Activated naive CD4-positive, alpha-beta T cell treated with anti-CD3 and anti-CD28 coated beads for 36 hours (primary cell): ENCODE results near the gene CNTN4. TPM values are rescaled to one million over a fixed set of nuclear protein-coding genes. Genes with fewer than 3 reads are reported as not detected.
A peak's percentile ranks its signal among the peaks of the same experiment; 100 is the strongest.

Experiments
- CTCF ChIA-PET: fragments of 350-600 bp; sonication (Branson Sonifier 250); formaldehyde crosslinking; loops from one replicate; lab custom pipeline; 2021; ENCODE audit warnings: antibody characterized with exemption; lab: Charles Lee
- DNase-seq: peaks from one replicate; pipeline ENCODE4 v3.0.0-alpha.2; 2020
- H3K27ac Mint-ChIP-seq: one replicate; pipeline ENCODE4 v1.8.0; 2021; ENCODE audit warnings: mild to moderate bottlenecking, mixed read lengths
- H3K27me3 Mint-ChIP-seq: one replicate; pipeline ENCODE4 v1.8.0; 2021; ENCODE audit warnings: low read depth, mixed read lengths
- H3K36me3 Mint-ChIP-seq: one replicate; pipeline ENCODE4 v1.8.0; 2021; ENCODE audit warnings: low read depth, mixed read lengths
- H3K4me1 Mint-ChIP-seq: one replicate; pipeline ENCODE4 v1.8.0; 2021; ENCODE audit warnings: low read depth, mixed read lengths
- H3K4me3 Mint-ChIP-seq: one replicate; pipeline ENCODE4 v1.8.0; 2021; ENCODE audit warnings: mild to moderate bottlenecking, moderate library complexity, mixed read lengths
- H3K9me3 Mint-ChIP-seq: one replicate; pipeline ENCODE4 v1.8.0; 2021; ENCODE audit warnings: mixed read lengths
- intact Hi-C: fragments of 100-400 bp; cut with micrococcal nuclease; formaldehyde crosslinking; loops from one replicate; pipeline ENCODE4 v1.15.1; 2023
- total RNA-seq, 2 experiments: library from RNA; stranded (reverse); gene quantifications; one replicate each; pipeline ENCODE4 v1.2.3, GENCODE V29; 2021

Gene CNTN4
- total RNA-seq, 2 experiments from 2014 or later, result not detected

DNA sequence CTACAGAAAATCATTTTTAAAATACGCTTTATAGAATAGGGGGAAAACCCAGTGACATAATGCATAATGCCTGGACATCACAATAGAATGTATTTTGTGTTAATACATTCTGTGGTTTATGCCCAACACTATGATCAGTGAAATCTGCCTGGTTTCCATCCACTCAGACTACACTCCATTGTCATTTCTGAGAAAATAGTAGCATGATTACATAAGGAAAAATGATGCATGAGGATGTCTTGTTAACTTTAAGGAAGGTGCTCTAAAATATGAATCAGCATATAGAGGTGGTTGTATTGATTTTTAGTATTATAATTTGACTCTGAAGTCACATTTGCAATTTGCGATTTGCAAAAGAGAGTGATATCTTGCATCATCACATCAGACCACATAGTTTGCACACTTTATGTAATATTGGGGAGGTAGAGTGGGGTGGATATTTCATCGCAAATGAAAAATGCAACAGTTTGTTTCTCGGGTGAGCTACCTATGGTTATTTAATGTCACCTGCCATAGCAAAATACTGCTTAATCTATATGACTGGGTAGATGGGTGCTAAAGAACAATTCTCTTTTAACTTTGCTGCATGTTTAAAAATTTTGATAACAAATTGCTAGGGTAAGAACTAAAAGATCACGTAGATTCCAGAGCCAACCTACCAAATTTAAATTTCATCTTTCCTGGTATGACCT, 607.6 kb downstream of the CNTN4 start:
- H3K27me3 Mint-ChIP-seq, result peaks cover 4% of the 10 kb centered on the region
- H3K27ac Mint-ChIP-seq, result no peak overlapping the region
- intact Hi-C loops, result no loop called here
- no peaks in the 10 kb centered on the region for H3K36me3 Mint-ChIP-seq
- CTCF ChIA-PET, result no interaction called here
- no peaks in the 10 kb centered on the region for H3K9me3 Mint-ChIP-seq
- H3K4me3 Mint-ChIP-seq, result no peak overlapping the region
- no peak for DNase-seq
- H3K4me1 Mint-ChIP-seq, result no peaks in the 10 kb centered on the region

DNA sequence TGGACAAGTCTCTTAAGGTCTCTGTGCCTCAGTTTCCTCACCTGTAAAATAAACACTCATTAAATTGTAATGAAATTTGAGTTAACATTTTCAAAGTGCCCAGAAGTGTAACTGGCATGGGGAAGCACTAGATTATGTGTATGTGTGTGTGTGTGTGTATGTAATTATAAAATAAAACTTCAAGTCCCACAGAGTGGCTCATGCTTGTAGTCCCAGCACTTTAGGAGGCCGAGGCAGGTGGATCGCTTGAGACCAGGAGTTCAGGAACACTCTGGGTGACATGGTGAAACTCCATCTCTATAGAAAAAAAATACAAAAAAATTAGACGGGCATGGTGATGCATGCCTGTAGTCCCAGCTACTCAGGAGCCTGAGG, 608.2 kb downstream of the CNTN4 start:
- Mint-ChIP-seq H3K9me3 (no peaks in the 10 kb centered on the region), H3K36me3 (no peaks in the 10 kb centered on the region), H3K27ac (no peak overlapping the region), H3K27me3 (peaks cover 4% of the 10 kb centered on the region), H3K4me3 (no peak overlapping the region), H3K4me1 (no peaks in the 10 kb centered on the region)
- intact Hi-C loops, result no loop called here
- CTCF ChIA-PET, result no interaction called here
- no peak for DNase-seq

DNA sequence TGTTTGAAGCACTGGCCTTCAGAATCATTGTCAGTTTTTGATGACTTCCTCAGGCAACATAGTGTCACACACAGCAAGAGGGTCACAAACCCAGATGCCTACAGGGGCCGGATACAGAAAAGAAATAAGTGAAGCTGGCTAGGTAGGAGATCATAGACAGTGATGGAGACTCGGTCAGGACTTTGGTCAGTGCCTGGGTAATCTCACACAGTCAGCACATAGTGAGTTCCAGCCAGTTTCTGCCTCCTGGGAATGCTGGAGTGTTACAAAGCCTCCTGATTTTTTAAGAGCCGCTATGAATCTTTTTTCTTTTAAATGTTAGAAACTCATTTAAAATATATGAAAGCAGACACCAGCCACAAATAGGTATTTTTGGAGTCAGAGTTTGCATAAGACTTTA, 612.4 kb downstream of the CNTN4 start:
- H3K27ac Mint-ChIP-seq, result no peak overlapping the region
- no peaks in the 10 kb centered on the region for H3K36me3 Mint-ChIP-seq
- intact Hi-C loops, result loop anchor here (5.0 kb wide), 1 partner anchor 1809 kb away; no protein-coding TSS in a partner anchor
- no peaks in the 10 kb centered on the region for H3K9me3 Mint-ChIP-seq
- H3K4me3 Mint-ChIP-seq, result no peak overlapping the region
- DNase-seq, result no peak
- no peaks in the 10 kb centered on the region for H3K4me1 Mint-ChIP-seq
- no peaks in the 10 kb centered on the region for H3K27me3 Mint-ChIP-seq
- CTCF ChIA-PET, result no interaction called here

DNA sequence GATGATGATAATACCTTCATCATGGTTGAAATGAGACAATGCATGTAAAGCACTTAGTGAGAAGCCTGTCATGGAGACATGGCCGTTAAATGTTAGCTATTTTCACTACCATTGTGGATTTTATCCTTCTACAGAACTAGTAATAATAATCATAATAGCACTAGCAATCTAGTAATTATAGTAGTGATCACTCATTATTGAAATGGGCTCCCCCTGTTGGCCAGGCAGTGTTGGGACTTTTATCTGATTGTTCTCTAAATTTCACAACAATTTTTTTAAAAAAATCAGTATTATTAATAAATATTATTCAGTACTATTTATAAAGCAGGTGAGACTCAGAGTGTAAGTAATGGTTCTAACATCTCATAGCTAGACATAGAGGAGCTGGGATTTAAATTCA, 615.3 kb downstream of the CNTN4 start:
- Mint-ChIP-seq H3K36me3 (no peaks in the 10 kb centered on the region), H3K4me3 (no peak overlapping the region), H3K27me3 (no peaks in the 10 kb centered on the region), H3K4me1 (no peaks in the 10 kb centered on the region), H3K27ac (no peak overlapping the region), H3K9me3 (no peaks in the 10 kb centered on the region)
- CTCF ChIA-PET, result interaction anchor here (1.0 kb wide), 1 partner anchor 18 kb away, joined by 5 read pairs; no protein-coding TSS in a partner anchor
- intact Hi-C loops, result loop anchor here (5.0 kb wide), 1 partner anchor 1812 kb away; no protein-coding TSS in a partner anchor
- DNase-seq, result peak; percentile 6

DNA sequence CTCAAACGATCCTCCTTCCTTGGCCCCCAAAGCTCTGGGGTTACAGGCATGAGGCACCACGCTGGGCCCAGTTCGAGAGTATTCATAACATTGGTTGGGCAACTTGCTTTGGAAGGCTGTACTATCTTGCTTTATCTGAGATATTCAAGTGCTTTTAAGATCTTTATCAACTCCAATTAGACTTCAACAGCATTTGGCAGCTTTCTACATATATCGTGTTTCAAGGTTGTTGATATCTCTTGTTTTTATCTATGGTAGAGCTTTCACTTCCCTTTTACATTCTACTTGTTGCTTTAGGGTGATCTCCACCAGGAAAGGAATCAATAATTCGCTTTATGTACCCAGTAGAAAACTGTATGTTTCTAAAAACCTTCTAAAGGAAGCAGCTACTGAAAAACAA, 616.2 kb downstream of the CNTN4 start:
- Mint-ChIP-seq H3K4me3 (no peak overlapping the region), H3K4me1 (no peaks in the 10 kb centered on the region), H3K9me3 (no peaks in the 10 kb centered on the region), H3K36me3 (no peaks in the 10 kb centered on the region), H3K27me3 (no peaks in the 10 kb centered on the region), H3K27ac (no peak overlapping the region)
- no peak for DNase-seq
- CTCF ChIA-PET, result no interaction called here
- intact Hi-C loops, result loop anchor here (5.0 kb wide), 1 partner anchor 1813 kb away; no protein-coding TSS in a partner anchor

DNA sequence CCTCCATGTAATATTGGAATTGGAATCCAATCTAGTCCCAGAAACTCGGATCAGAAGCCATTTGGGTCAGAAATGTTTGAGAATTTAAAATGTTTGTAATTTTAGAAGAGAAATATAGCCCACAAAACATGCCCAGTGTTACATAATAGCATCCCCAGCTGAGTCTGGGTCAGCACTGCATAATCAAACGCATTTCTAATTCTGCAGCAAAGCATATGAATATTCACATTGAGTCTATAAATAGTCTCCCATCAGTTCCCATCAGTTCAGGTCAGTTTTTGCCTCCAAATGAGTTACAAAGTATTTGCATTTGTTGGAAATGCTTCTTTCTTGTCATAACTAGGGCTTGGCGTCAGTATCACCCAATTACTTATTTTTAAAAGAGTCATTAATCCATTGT, 628.4 kb downstream of the CNTN4 start:
- no peak overlapping the region for H3K4me3 Mint-ChIP-seq
- H3K27me3 Mint-ChIP-seq, result peaks cover 6% of the 10 kb centered on the region
- intact Hi-C loops, result no loop called here

DNA sequence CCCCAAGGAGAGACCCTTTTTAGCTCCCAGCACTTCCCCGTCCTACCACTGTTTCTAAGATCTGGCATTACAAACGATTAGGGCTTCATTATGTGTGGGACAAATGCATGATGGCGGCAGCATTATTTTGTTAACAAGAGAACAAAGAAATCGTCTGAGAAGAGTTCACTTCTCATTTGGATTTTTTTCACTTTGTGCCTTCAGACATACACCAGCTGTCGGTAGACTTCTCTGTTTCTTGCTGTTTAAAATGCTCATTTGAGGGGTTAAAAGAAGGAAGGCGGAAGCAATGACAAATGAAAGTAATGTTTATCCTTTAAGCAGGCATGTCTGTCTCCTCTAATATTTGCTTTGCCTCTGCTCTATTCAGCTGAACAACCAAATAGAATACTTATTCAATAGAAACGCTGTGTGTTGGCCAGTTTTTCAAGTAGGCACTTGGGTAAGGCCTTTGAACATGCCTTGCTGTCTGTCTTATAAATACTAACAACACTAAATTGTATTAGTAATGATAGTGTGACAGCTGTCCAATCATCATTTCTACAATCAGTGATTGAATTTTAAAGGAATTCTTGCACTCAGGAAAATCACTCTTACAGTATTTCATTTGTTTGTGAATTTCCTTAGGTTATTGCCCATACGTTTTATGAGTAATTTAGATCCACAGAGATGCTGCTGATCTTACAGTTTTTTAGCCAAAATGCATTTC, 629.1 kb downstream of the CNTN4 start:
- no peak for DNase-seq
- Mint-ChIP-seq H3K4me3 (no peak overlapping the region), H3K9me3 (no peaks in the 10 kb centered on the region), H3K4me1 (no peaks in the 10 kb centered on the region), H3K36me3 (no peaks in the 10 kb centered on the region), H3K27ac (no peak overlapping the region), H3K27me3 (peaks cover 4% of the 10 kb centered on the region)
- CTCF ChIA-PET, result no interaction called here
- intact Hi-C loops, result no loop called here

More for the DNA sequence above, 628.4 kb downstream of the CNTN4 start:
- no peaks in the 10 kb centered on the region for H3K4me1 Mint-ChIP-seq
- H3K27ac Mint-ChIP-seq, result no peak overlapping the region
- no peaks in the 10 kb centered on the region for H3K36me3 Mint-ChIP-seq
- CTCF ChIA-PET, result no interaction called here
- H3K9me3 Mint-ChIP-seq, result no peaks in the 10 kb centered on the region
- DNase-seq, result no peak

DNA sequence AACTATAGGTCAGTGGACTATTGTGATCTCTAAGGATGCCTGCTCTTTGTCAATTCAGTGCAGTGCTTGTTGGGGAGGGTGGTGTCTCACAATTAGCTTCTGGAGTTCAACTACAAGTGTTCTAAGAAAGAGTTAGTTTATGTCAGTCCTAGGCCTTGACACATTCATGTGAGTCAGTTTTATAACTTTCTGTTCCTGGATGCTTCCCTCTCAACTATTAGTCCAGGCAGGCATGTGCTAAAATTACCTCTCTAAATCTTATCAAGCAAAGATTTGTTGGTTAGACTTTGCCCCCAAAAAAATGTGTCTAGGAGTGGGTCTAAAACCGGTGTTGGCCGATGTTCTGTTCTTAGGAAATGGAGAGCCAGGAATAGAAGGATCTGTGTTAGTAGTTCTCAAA, 633.2 kb downstream of the CNTN4 start:
- H3K36me3 Mint-ChIP-seq, result no peaks in the 10 kb centered on the region
- no peak for DNase-seq
- CTCF ChIA-PET, result interaction anchor here (1.6 kb wide), 1 partner anchor 18 kb away, joined by 5 read pairs; no protein-coding TSS in a partner anchor
- no peak overlapping the region for H3K4me3 Mint-ChIP-seq
- no peaks in the 10 kb centered on the region for H3K9me3 Mint-ChIP-seq
- H3K27ac Mint-ChIP-seq, result no peak overlapping the region
- H3K4me1 Mint-ChIP-seq, result no peaks in the 10 kb centered on the region
- H3K27me3 Mint-ChIP-seq, result peaks cover 4% of the 10 kb centered on the region
- intact Hi-C loops, result no loop called here

DNA sequence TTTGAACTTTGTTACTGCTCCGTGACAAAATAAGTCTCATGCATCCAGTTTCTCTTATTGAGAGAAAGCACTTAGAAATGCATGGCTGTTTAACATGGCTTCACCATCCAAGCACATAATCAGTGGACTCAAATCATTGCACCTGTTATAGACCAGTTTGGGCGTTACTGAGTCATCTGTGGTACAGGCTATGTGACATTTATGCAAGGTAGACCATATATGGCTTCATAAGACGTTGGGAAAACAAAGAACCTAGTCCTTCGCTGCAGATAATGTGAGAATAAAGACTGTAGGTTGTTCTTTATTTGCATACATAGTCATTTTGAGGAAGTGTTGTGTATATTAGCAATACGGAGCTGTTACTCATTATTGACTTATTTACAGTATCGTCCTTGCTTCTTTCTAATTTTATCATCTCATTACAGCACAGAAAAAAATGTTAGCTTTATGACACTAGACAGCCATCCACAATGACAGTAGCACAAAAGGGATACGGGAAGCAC, 636.8 kb downstream of the CNTN4 start:
- CTCF ChIA-PET, result no interaction called here
- no peak for DNase-seq
- peaks cover 13% of the 10 kb centered on the region for H3K27me3 Mint-ChIP-seq
- no peaks in the 10 kb centered on the region for H3K9me3 Mint-ChIP-seq
- H3K4me3 Mint-ChIP-seq, result no peak overlapping the region
- intact Hi-C loops, result no loop called here
- H3K27ac Mint-ChIP-seq, result no peak overlapping the region
- no peaks in the 10 kb centered on the region for H3K4me1 Mint-ChIP-seq
- no peaks in the 10 kb centered on the region for H3K36me3 Mint-ChIP-seq

DNA sequence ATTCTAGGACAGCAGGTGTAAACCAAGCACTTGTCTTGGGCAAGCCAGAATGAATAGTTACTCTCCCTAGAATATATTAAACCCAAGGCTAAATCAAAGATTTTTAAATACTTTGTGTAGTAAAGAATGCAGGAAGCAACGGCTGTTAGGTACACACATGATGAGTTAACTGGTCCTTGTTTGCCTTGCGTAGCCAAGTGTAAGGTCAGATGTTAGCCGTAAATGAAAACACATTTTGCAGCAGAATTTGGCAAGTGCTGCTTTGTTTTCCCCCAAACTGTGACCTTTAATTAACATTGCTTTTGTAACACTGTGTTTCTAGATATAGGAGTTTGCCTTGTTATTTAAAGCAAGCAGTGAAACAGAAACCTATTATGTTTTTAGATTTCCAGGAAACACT, 642.9 kb downstream of the CNTN4 start:
- no peaks in the 10 kb centered on the region for H3K9me3 Mint-ChIP-seq
- intact Hi-C loops, result no loop called here
- no peak for DNase-seq
- CTCF ChIA-PET, result no interaction called here
- H3K27me3 Mint-ChIP-seq, result peaks cover 16% of the 10 kb centered on the region
- no peaks in the 10 kb centered on the region for H3K36me3 Mint-ChIP-seq
- no peak overlapping the region for H3K27ac Mint-ChIP-seq
- no peak overlapping the region for H3K4me3 Mint-ChIP-seq
- no peaks in the 10 kb centered on the region for H3K4me1 Mint-ChIP-seq

DNA sequence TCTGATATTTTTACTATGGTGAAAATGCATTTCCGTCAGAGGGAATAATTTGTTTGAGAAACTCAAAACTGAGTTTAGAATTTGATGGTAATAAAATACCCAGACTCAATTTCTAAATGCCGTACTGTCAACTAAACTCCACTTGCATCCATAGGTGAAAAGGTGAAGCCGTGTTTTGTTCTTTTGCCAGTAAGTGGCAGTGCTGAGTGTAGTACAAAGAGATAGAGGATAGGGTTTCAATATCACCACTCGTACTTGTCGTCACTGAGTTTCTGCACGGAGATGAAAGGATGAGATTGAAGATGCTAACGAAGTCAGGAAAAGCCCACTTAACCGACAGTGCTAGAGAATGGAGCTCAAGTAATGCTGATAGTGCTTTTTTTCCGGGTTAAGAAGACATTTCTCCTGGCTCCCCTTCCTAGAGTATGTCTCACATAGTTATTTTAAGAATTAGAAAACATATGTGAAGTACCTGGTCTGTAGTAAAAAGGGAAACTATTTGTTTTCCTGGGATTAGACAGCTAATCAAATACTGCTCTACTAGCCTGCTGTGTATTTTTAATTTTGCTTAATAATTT, 666.4 kb downstream of the CNTN4 start:
- no peak overlapping the region for H3K27ac Mint-ChIP-seq
- no peaks in the 10 kb centered on the region for H3K4me1 Mint-ChIP-seq
- H3K4me3 Mint-ChIP-seq, result no peak overlapping the region
- CTCF ChIA-PET, result interaction anchor here (0.6 to 0.7 kb wide), 2 partner anchors 157 to 245 kb away, joined by 3 to 4 read pairs; no protein-coding TSS in a partner anchor
- no peaks in the 10 kb centered on the region for H3K36me3 Mint-ChIP-seq
- H3K27me3 Mint-ChIP-seq, result peaks cover 2% of the 10 kb centered on the region
- DNase-seq, result peak; percentile 34
- intact Hi-C loops, result loop anchor here (1.0 to 2.0 kb wide), 4 partner anchors 155 to 414 kb away; partner anchors contain the start of gene CRBN
- no peaks in the 10 kb centered on the region for H3K9me3 Mint-ChIP-seq

DNA sequence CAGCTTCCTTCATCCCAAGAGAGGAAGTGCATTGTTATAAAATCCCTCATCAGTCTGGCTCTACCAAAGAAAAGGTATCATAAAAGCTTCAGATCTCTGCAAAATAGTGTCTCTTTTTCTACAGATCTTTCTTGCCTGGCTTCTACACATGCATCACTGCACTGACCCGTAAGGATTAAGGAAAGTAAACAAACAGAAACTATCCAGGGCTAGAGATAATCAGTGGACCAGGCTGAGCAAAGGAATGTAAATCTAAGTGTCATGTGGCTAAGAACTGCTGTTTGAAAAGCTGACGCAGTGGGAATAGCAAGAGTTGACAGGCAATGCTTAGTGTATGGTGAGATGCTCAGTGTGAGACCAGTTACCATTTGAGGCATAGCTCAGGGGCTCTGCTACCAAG, 671.8 kb downstream of the CNTN4 start:
- Mint-ChIP-seq H3K9me3 (no peaks in the 10 kb centered on the region), H3K4me3 (no peak overlapping the region), H3K27me3 (peaks cover 2% of the 10 kb centered on the region), H3K4me1 (no peaks in the 10 kb centered on the region), H3K27ac (no peak overlapping the region), H3K36me3 (no peaks in the 10 kb centered on the region)
- intact Hi-C loops, result no loop called here
- CTCF ChIA-PET, result no interaction called here
- DNase-seq, result no peak
